GM12801 (cell line): ENCODE results near the gene LRRC47.

Source experiments
- TF ChIP-seq, protein P1 (sequence below): IDR thresholded peaks from one replicate; pipeline ENCODE4 v1.5.1; 2011; ENCODE audit warnings: control low read depth; ENCODE audit not compliant: insufficient read length; ENCODE audit errors: extremely low read depth

Gene LRRC47

GRCh38 chr1:3799976-3800685, 3.8 kb upstream of the LRRC47 start:
- TF ChIP-seq, protein P1, sequence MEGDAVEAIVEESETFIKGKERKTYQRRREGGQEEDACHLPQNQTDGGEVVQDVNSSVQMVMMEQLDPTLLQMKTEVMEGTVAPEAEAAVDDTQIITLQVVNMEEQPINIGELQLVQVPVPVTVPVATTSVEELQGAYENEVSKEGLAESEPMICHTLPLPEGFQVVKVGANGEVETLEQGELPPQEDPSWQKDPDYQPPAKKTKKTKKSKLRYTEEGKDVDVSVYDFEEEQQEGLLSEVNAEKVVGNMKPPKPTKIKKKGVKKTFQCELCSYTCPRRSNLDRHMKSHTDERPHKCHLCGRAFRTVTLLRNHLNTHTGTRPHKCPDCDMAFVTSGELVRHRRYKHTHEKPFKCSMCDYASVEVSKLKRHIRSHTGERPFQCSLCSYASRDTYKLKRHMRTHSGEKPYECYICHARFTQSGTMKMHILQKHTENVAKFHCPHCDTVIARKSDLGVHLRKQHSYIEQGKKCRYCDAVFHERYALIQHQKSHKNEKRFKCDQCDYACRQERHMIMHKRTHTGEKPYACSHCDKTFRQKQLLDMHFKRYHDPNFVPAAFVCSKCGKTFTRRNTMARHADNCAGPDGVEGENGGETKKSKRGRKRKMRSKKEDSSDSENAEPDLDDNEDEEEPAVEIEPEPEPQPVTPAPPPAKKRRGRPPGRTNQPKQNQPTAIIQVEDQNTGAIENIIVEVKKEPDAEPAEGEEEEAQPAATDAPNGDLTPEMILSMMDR = no peak

- TF ChIP-seq, protein P1 = no peak
Measured at GRCh38 chr1:3795453-3796214, 664 bp downstream of the LRRC47 start.

DNA sequence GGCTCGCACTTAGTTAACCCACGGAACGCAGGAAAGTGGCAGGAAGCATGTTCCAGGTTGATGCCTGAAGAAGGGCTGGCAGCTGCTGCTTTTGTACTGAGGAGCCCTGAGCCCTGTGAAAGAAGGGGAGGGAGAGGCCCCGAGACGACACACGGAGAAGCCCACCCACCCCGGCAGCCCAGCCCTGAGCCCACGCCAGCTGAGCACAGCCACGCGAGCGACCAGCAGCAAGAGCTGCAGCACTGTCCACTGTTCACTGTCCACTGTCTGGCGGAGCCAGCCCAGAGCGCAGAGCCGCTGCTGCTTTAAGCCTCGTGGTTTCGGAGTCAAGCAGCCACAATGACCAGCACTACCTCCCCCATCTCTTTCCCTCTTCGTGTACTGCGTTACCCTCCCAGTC, 5.3 kb downstream of the LRRC47 start:
- TF ChIP-seq, protein P1 = no peak

DNA sequence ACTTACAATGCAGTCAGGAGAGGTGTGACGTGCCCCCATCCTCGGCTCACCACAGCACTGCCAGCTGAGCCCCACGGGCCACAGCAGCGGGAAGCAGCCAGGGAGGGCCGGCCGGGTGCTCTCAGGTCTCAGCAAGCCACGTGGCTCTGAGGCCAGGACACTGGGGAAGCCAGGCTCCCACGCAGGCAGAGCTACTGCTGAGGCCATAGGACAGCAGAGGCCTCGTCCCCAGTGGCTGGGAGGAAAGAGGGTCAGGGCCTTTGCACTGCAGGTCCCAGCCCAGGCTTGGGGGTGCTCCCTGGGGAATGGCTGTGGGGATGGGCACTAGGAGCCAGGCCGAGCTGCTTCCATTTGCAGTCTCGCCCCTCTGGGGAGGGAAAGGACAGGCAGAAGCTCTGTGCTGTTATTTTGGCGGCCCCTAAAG, 5.8 kb downstream of the LRRC47 start:
- TF ChIP-seq, protein P1 = no peak

DNA sequence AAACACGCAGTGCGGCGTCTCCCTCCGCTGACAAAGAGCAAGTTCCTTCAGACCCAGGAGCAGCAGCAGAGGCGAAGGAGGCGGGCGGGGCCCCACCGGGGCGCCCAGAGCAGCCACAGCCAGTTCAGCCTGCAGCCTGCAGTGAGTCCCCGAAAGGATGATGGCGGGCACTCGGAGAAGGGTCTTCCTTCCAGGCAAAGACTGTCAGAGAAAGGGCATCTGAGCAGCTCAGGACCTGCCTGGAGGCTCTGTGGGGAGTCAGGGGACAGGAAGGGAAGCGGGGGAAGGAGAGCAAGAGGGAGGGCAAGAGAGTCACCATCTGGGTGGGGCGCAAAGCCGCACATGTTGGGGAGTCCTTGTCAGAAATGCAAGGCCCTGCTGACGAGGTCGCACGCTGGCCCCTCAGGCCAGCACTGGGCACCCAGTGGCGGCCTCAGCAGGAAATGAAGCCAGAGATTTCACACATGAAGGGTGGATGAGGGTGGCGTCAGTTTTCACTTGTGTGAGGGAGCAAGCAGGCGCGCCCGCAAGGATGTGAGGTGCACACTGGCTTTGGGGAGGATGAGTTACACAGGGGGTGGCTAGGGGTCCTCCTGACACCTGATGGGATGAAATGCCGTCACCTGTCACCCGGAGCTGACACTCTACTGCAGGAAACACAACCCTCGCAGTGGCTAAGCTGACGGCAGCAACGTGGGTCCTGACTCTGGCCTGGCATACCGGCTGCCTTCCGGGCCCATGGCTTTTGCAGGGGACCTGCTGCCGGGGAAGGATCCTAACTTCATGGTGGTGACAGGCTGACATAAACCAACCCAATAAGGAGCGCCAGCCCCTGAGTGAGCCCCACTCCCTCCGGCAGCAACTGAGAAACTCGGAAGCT, 6.6 kb downstream of the LRRC47 start:
- TF ChIP-seq, protein P1 = no peak

DNA sequence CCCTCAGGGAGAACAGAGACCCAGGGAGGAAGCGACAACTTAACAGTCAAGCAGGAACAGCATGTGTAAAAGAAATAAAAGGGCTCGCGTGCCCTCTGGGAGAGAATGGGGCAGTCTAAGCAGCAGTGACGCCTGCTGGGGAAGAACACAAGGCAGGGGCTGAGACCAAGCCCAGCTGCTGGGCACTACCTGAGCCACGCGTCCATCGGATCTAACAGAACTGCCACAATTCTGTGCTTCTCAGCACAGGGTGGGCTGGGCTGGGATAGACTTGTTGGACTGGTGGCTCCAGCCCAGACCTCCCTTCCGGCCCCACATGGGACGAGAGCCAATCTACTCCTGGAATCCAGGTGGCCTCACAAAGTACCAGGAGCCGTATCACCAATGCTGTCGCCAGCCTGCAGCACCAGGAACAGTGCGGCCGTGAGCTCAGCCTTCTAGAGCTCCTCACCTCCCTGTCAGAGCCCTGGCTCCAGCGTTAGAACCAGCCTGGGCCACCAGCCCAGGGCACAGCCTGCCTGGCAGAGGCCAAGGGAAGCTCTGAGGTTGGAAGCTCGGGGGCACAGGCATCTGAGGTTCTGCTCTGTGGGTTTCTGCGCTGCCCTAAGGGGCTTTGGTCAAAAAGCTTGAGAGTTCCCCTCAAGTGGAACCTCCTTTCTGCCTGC, 7.4 kb downstream of the LRRC47 start:
- TF ChIP-seq, protein P1 = no peak
